ENCODE data around the gene HOXD8.

Gene HOXD8

DNA sequence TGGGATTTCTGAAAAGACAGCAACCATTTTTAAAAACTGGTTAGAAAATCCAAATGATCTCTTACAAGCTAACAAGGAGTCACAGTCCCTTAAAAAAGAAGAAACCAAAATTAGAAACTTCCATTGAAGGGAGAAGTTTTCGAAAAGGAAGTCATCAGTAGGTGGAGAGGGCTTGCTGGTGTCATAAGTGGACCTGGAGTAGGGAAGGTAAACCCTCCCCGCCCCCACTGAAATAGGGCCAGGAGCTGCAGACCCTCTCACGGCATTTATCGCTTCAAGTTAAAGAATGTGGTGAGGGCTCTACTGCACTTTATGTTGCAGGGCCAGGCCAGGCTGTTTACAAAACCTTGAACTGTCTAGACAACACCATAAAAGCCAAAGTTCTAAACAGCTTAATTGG, 19.6 kb upstream of the HOXD8 start:
- POLR2A ChIA-PET = no interaction called here
- CTCF ChIA-PET = interaction anchor here (0.6 to 9.0 kb wide), 22 partner anchors 8 to 1047 kb away, joined by 3 to 73 read pairs (median 8); partner anchors contain the start of gene HOXD9
- no peak overlapping the region for H3K4me3 ChIP-seq (ENCODE audit: low read depth, low read length)
- DNase-seq (ENCODE audit: low read depth, low spot score) = no peak
- TF ChIP-seq, protein P1, sequence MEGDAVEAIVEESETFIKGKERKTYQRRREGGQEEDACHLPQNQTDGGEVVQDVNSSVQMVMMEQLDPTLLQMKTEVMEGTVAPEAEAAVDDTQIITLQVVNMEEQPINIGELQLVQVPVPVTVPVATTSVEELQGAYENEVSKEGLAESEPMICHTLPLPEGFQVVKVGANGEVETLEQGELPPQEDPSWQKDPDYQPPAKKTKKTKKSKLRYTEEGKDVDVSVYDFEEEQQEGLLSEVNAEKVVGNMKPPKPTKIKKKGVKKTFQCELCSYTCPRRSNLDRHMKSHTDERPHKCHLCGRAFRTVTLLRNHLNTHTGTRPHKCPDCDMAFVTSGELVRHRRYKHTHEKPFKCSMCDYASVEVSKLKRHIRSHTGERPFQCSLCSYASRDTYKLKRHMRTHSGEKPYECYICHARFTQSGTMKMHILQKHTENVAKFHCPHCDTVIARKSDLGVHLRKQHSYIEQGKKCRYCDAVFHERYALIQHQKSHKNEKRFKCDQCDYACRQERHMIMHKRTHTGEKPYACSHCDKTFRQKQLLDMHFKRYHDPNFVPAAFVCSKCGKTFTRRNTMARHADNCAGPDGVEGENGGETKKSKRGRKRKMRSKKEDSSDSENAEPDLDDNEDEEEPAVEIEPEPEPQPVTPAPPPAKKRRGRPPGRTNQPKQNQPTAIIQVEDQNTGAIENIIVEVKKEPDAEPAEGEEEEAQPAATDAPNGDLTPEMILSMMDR (IDR thresholded peaks at IDR 0.05; ENCODE audit: insufficient read depth, low read length, missing control alignments) = no peak

DNA sequence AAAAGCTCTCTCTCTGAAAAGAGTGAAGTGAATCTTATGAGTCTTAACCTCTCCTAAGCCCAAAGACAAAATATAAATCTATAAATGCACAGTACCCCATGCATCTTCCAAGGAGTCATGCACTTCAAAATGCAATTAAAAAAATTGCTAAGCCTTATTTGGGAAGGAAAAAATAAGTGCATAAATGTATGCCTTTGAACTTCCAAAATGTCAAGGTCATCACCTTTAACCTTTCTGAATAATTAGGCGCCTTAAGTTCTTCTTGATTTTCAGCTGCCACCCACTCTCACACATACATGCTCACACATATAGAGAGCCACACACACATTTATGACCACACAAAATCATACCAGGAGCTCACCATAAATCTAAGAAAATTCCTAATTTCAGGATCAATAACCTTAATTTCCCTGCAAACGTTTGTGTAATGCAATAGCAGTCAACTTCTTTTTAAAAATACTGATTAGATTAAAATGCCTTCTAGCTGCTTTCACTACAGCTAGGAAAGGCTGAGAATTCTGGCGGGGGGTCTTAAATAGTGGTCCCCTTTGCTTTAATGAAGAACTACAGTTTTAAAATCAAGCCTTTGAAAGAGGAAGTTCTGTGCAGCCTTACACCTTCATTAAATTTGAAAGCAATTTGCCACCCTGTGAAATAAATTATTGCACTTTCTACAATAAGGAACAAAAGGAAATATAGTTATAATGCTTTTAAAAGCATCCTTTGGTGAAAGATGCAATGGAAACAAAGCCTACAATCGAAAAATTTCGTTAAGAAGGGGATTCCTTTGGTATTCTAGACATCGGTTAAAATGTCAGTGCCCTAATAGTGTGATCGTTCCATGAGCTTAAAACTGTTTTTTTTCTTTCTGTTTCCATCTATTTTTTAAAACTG, 18.8 kb upstream of the HOXD8 start:
- no peak overlapping the region for H3K4me3 ChIP-seq (ENCODE audit: low read depth, low read length)
- no peak for DNase-seq (ENCODE audit: low read depth, low spot score)
- TF ChIP-seq, protein P1 (IDR thresholded peaks at IDR 0.05; ENCODE audit: insufficient read depth, low read length, missing control alignments) = no peak
- POLR2A ChIA-PET = no interaction called here
- CTCF ChIA-PET = interaction anchor here (0.6 to 9.0 kb wide), 37 partner anchors 9 to 1047 kb away, joined by 3 to 73 read pairs (median 4); partner anchors contain the start of gene HOXD9

DNA sequence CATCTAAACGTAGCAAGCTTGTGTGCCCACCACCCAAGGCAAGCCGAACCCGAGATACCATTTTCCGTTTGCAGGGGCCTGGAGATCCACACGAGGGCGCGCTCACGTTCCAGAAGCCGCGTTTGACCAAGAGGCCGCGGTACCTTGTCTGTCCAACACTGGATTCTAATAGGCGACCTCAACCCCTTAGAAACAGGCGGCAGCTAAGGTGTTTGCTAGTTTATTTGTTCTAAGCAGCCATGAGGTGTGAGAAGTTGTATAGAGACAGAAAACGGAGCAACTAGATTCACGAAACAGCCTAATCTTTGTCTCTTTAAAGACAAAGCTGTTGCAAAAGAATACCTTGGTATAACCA, 18.2 kb upstream of the HOXD8 start:
- POLR2A ChIA-PET = no interaction called here
- no peak for DNase-seq (ENCODE audit: low read depth, low spot score)
- CTCF ChIA-PET = interaction anchor here (0.6 to 9.0 kb wide), 34 partner anchors 9 to 1052 kb away, joined by 3 to 73 read pairs (median 6); partner anchors contain the start of gene HOXD9
- H3K4me3 ChIP-seq (ENCODE audit: low read depth, low read length) = no peak overlapping the region
- TF ChIP-seq, protein P1 (IDR thresholded peaks at IDR 0.05; ENCODE audit: insufficient read depth, low read length, missing control alignments) = peak; percentile 85

DNA sequence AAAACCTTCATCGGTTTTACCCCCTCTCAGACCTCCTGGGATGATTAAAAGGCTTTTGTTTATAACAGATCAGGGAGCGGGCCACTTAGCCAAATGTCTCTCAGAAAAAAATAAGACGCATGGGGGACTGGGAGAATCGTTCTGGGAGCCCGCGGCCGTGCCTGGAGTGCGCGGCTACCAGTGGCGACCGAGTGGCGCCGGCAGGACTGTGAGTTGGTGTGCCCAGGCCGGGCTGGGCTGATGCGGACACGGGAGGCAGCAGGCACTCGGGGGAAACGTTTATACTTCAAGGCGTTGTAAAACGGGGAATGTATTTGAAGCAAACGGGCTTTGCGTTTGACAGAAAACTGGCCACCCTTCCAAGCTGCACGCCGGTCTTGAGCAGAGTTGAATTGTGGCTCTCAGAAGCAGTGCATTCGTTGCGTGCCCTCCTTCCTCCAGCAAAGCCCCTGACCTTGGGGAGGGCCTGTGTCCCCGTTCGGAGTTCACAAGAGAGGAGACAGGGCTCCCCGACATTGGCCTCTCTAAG, 17.6 kb upstream of the HOXD8 start:
- TF ChIP-seq, protein P1 (IDR thresholded peaks at IDR 0.05; ENCODE audit: insufficient read depth, low read length, missing control alignments) = no peak
- POLR2A ChIA-PET = no interaction called here
- H3K4me3 ChIP-seq (ENCODE audit: low read depth, low read length) = no peak overlapping the region
- no peak for DNase-seq (ENCODE audit: low read depth, low spot score)
- CTCF ChIA-PET = interaction anchor here (0.6 to 9.0 kb wide), 29 partner anchors 9 to 1312 kb away, joined by 3 to 73 read pairs (median 6); partner anchors contain the start of gene HOXD9

DNA sequence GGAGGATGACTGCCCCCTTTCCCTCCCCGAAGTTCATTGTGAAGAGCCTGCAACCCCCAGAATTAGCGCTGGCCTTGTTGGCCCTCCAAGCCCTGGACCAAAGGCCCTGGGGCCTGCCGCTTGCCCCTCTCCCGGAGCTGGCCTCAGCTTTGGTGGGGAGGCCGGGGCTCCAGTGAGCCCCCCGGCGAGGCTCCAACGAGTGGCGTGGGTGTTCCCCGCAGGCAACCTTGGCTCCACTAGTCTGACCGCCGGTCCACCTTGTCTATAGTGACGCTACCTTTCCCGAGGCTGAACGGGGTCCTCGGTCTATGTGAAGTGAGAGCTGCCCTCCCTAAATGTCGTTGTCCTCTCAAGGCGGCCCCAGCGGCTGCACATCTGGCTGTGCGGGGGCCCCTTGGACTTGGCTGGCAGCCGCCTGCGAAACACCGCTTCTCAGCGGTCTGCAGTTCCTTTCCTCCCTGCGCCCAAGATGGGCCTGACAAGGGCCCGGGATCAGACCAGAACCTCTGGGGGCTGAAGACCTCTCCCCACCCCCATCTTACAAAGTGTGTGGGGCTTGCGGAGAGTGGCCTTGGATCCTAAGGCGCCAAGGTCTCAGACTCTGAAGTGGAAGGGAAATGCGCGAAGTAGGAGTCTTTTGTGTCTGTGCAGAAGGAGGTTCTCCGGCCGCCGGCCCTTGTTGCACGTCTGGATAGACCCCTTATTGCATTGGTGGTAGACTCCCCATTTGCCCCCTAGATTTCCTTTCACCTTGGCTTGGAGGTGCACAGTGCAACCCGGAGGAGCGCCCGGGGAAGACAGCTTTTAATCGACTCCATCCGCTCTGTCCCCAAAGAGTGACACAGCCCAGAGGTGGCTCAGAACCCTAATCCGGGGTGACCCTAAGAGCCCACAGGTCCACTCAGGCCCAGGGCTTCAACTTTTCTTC, 16.9 kb upstream of the HOXD8 start:
- TF ChIP-seq, protein P1 (IDR thresholded peaks at IDR 0.05; ENCODE audit: insufficient read depth, low read length, missing control alignments) = no peak
- H3K4me3 ChIP-seq (ENCODE audit: low read depth, low read length) = no peak overlapping the region
- ChIA-PET CTCF (interaction anchor here (0.6 to 9.0 kb wide), 13 partner anchors 8 to 1311 kb away, joined by 3 to 73 read pairs (median 8); partner anchors contain the start of gene HOXD9), POLR2A (no interaction called here)
- DNase-seq (ENCODE audit: low read depth, low spot score) = no peak

Data from AG04449 (cell line).